ENCODE measurements around the gene C20orf141.

GRCh38 chr20:2816030-2816582 is 1.3 kb downstream of the C20orf141 start, which contains the start of gene TMEM239:
- TF ChIP-seq CTCF (IDR thresholded peaks at IDR 0.05) (no peak), POLR2AphosphoS5 (IDR thresholded peaks at IDR 0.05) (no peak), EP300 (IDR thresholded peaks at IDR 0.05) (no peak)
